Stromal cell of bone marrow (primary cell): ENCODE measurements around the gene TGFB3.
"Not testable (repeated sequence)": the region's sequence is repeated elsewhere in the genome, so short reads cannot be mapped to it uniquely, and the experiment has no call there.

ENCODE experiments used
- DNase-seq: peaks from one replicate; pipeline ENCODE4 v3.0.0-alpha.2; 2012; ENCODE audit warnings: low read depth

TGFB3 gene

GRCh38 chr14:75981426-75982265, at the start of gene TGFB3:
TSS of gene TGFB3 (minus strand) at chr14:75981995. CDS start at chr14:75980893, 1,102 bp downstream.
- DNase-seq: peak; percentile 90

- no peak for DNase-seq
These were observed 42.6 kb upstream of the TGFB3 start for GRCh38 chr14:76024211-76024907.

GRCh38 chr14:76023757-76024156, 42.0 kb upstream of the TGFB3 start:
- no peak for DNase-seq

- no peak for DNase-seq
These were observed 41.2 kb upstream of the TGFB3 start for GRCh38 chr14:76022991-76023390.

- DNase-seq: no peak
These were observed 37.9 kb upstream of the TGFB3 start for GRCh38 chr14:76019676-76020075.

- no peak for DNase-seq
These were observed 33.9 kb upstream of the TGFB3 start for GRCh38 chr14:76015668-76016067.

GRCh38 chr14:76015191-76015590, 33.4 kb upstream of the TGFB3 start:
- DNase-seq: peak; percentile 51

GRCh38 chr14:76012354-76012753, 30.6 kb upstream of the TGFB3 start:
- DNase-seq: no peak

- DNase-seq: no peak
These were observed 30.1 kb upstream of the TGFB3 start for GRCh38 chr14:76011930-76012329.

GRCh38 chr14:76009627-76010026, 27.8 kb upstream of the TGFB3 start:
- DNase-seq: not testable (repeated sequence)

- peak; percentile 45 for DNase-seq
These were observed 26.1 kb upstream of the TGFB3 start for GRCh38 chr14:76007852-76008251.

- no peak for DNase-seq
These were observed 25.6 kb upstream of the TGFB3 start for GRCh38 chr14:76007379-76007778.

GRCh38 chr14:76006253-76006652, 24.5 kb upstream of the TGFB3 start:
- DNase-seq: no peak

GRCh38 chr14:76002383-76002782, 20.6 kb upstream of the TGFB3 start:
- DNase-seq: no peak

- DNase-seq: no peak
These were observed 17.9 kb upstream of the TGFB3 start for GRCh38 chr14:75999511-76000190.

- no peak for DNase-seq
These were observed 14.7 kb upstream of the TGFB3 start for GRCh38 chr14:75996488-75996887.

GRCh38 chr14:75995372-75996041, 13.7 kb upstream of the TGFB3 start:
- DNase-seq: peak; percentile 45

GRCh38 chr14:75993567-75994041, 11.8 kb upstream of the TGFB3 start:
- DNase-seq: no peak

GRCh38 chr14:75991753-75992152, 10.0 kb upstream of the TGFB3 start:
- DNase-seq: no peak

GRCh38 chr14:75990297-75990696, 8.5 kb upstream of the TGFB3 start:
- no peak for DNase-seq

- DNase-seq: peak; percentile 86
These were observed 7.3 kb upstream of the TGFB3 start for GRCh38 chr14:75989134-75989533.
